ENCODE results near the gene PLK3. TPM values are rescaled to one million over a fixed set of nuclear protein-coding genes. Genes with fewer than 3 reads are reported as not detected.

Gene PLK3
- total and polyA plus RNA-seq, 9 of the 15 experiments (the other 6 are each of a cell fraction or from before 2014, with no cell fraction given): 0.52 to 22.7 (median 11.0) TPM

DNA sequence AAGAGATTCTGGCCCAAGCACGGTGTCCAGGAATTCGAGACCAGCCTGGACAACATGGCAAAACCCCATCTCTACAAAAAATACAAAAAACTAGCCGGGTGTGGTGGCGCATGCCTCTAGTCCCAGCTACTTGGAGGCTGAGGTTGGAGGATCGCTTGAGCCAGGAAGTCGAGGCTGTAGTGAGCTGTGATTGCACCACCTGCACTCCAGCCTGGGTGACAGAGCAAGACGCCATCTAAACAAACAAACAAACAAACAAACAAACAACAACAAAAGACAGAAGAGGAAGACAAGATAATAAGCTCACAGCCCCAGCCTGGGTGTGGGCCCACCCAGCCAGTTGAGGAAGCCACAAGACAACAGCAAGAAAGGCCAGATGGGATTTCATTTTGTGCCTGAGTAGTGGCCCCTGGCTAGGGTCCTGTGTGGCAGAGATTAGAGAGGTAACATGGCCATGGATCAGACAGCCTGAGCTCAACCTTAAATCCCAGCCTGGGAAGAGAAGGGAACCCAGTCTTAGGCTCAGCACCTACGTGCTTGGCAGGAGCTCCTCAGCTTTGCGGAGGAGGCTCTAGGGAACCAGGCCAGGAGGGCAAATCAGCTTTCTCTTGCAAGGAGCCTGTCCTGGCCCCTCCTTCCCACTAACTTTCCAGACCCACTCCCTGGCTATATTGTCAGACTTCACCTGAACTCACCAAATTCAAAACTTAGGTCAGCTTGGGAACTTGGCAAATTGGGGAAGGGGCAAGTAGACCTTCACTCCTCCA, 7.3 kb upstream of the PLK3 start:
- ChIA-PET POLR2A (interaction anchor here (0.6 to 12.0 kb wide), 16 partner anchors 11 to 548 kb away, joined by 3 to 253 read pairs (median 4); partner anchors contain the start of genes BTBD19, HECTD3 and RPS8), CTCF (ENCODE audit: low intra/inter-chr PET ratio) (interaction anchor here (0.6 kb wide), 1 partner anchor 507 kb away, joined by 3 read pairs; no protein-coding TSS in a partner anchor)
- Histone ChIP-seq H3K27ac (ENCODE audit: extremely low read depth, low read depth, low read length) (no peak overlapping the region), H3K36me3 (ENCODE audit: control insufficient read depth, insufficient read depth, low read length) (no peaks in the 10 kb centered on the region), H2AFZ (ENCODE audit: low read depth, low read length) (peak overlapping the region; percentile 56), H3K9me3 (replicated peaks; ENCODE audit: control insufficient read depth, insufficient read depth, low read depth, low read length) (no peaks in the 10 kb centered on the region), H3K4me1 (replicated peaks in 1 of 2; ENCODE audit: control insufficient read depth in 2 of 2, insufficient read depth in 2 of 2, low read length in 2 of 2) (peaks cover 16 to 20% of the 10 kb centered on the region in 2 experiments; a peak in 4 of 5 replicates), H3K9ac (ENCODE audit: insufficient read depth in 1 of 2, low read depth in 2 of 2, low read length in 2 of 2) (peak overlapping the region in 1 of 2 experiments; percentile 7; a peak in 1 of 4 replicates), H4K20me1 (replicated peaks; ENCODE audit: control insufficient read depth, insufficient read depth, low read length) (no peaks in the 10 kb centered on the region), H3K27me3 (ENCODE audit: control insufficient read depth in 2 of 2, insufficient read depth in 2 of 2, low read length in 2 of 2) (no peaks in the 10 kb centered on the region), H3K4me3 (no peak overlapping the region), H3K79me2 (ENCODE audit: control insufficient read depth, insufficient read depth, low read length) (no peaks in the 10 kb centered on the region), H3K9me1 (ENCODE audit: control insufficient read depth, insufficient read depth, low read length) (no peaks in the 10 kb centered on the region), H3K4me2 (ENCODE audit: insufficient read depth, low read length) (0 out of 2 replicates have a peak overlapping the region, but pooled peaks have one; percentile 5)
- WGBS (ENCODE audit: insufficient coverage, low coverage, missing lambda C conversion rate): 62% methylated on average over 9 of the region's 9 CpGs
- FAIRE-seq (no peak), DNase-seq (ENCODE audit: extremely low read depth in 1 of 4, low spot score in 3 of 4) (no peak), ATAC-seq (no peak)
- intact Hi-C loops (cut with micrococcal nuclease) (loop anchor here (2.0 to 5.0 kb wide), 3 partner anchors 39 to 510 kb away; partner anchors contain the start of genes HECTD3 and UROD), in situ Hi-C loops (cut with MboI) (loop anchor here (5.0 to 10.0 kb wide), 2 partner anchors 219 to 512 kb away; partner anchors contain the start of genes HECTD3 and UROD)
- no TSS peak for BruUV-seq (replicated peaks)
- TF ChIP-seq FOS (IDR thresholded peaks at IDR 0.05; ENCODE audit: extremely low read depth, insufficient read length): no peak
- TF ChIP-seq BCOR (IDR thresholded peaks at IDR 0.05): 0 out of 2 replicates have a peak, but pooled peaks have one; percentile 9
- TF ChIP-seq THRAP3 (IDR thresholded peaks at IDR 0.05; ENCODE audit: borderline replicate concordance): 0 out of 2 replicates have a peak, but pooled peaks have one; percentile 13
- 0 out of 2 replicates have a peak, but pooled peaks have one; percentile 55 for TF ChIP-seq ETV5 (CRISPR knock-in tag; IDR thresholded peaks at IDR 0.05; ENCODE audit: low read depth)
- no peak for TF ChIP-seq ZNF408 (CRISPR knock-in tag; IDR thresholded peaks at IDR 0.05; ENCODE audit: low read depth)
- no peak for TF ChIP-seq FOXM1 (IDR thresholded peaks at IDR 0.05; ENCODE audit: low read depth)
- peak; percentile 40; the same call in 1 of the 2 replicates for TF ChIP-seq FOXM1 (CRISPR knock-in tag; IDR thresholded peaks at IDR 0.05; ENCODE audit: low read depth)
- TF ChIP-seq, protein P1, sequence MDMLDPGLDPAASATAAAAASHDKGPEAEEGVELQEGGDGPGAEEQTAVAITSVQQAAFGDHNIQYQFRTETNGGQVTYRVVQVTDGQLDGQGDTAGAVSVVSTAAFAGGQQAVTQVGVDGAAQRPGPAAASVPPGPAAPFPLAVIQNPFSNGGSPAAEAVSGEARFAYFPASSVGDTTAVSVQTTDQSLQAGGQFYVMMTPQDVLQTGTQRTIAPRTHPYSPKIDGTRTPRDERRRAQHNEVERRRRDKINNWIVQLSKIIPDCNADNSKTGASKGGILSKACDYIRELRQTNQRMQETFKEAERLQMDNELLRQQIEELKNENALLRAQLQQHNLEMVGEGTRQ (CRISPR knock-in tag; IDR thresholded peaks at IDR 0.05): 0 out of 2 replicates have a peak, but pooled peaks have one; percentile 5
- no peak for TF ChIP-seq ZNF584 (CRISPR knock-in tag; IDR thresholded peaks at IDR 0.05; ENCODE audit: low read depth)
- TF ChIP-seq HDAC1 (IDR thresholded peaks at IDR 0.05): 0 out of 4 replicates have a peak, but pooled peaks of 1 of the 2 experiments have one; percentile 10
- TF ChIP-seq GATA2 (CRISPR knock-in tag; IDR thresholded peaks at IDR 0.05): peak; percentile 19; the same call in 1 of the 2 replicates
- no peak for TF ChIP-seq STAG1 (CRISPR knock-in tag; IDR thresholded peaks at IDR 0.05; ENCODE audit: borderline replicate concordance)
- TF ChIP-seq RFX7 (CRISPR knock-in tag; IDR thresholded peaks at IDR 0.05): no peak
- TF ChIP-seq ZBTB5 (IDR thresholded peaks at IDR 0.05): 0 out of 2 replicates have a peak, but pooled peaks have one; percentile 27
- TF ChIP-seq, protein P2, sequence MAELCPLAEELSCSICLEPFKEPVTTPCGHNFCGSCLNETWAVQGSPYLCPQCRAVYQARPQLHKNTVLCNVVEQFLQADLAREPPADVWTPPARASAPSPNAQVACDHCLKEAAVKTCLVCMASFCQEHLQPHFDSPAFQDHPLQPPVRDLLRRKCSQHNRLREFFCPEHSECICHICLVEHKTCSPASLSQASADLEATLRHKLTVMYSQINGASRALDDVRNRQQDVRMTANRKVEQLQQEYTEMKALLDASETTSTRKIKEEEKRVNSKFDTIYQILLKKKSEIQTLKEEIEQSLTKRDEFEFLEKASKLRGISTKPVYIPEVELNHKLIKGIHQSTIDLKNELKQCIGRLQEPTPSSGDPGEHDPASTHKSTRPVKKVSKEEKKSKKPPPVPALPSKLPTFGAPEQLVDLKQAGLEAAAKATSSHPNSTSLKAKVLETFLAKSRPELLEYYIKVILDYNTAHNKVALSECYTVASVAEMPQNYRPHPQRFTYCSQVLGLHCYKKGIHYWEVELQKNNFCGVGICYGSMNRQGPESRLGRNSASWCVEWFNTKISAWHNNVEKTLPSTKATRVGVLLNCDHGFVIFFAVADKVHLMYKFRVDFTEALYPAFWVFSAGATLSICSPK (IDR thresholded peaks at IDR 0.05; ENCODE audit: borderline replicate concordance): peak; percentile 31; the same call in 1 of the 2 replicates
